OCI-LY3 (cell line): Measurements from ENCODE around the gene NHLRC1.
"Not testable (repeated sequence)": the region's sequence is repeated elsewhere in the genome, so short reads cannot be mapped to it uniquely, and the experiment has no call there.

ENCODE experiments used
- H2AFZ ChIP-seq: fragments of 200-600, 300-600 bp; shearing (Covaris generic); 2 replicates; pipeline ENCODE4 v1.6.0; 2014; ENCODE audit warnings: antibody characterized with exemption, low read depth, low read length
- H3K27ac ChIP-seq: fragments of 200-600, 300-600 bp; sonication (generic); 2 replicates; pipeline ENCODE4 v1.5.1; 2014; ENCODE audit warnings: mild to moderate bottlenecking, low read length, moderate library complexity, mixed read lengths
- H3K27me3 ChIP-seq: fragments of 200-600, 300-600 bp; sonication (generic); 2 replicates; pipeline ENCODE4 v1.6.1; 2014; ENCODE audit warnings: low read depth, low read length, mixed read lengths
- H3K36me3 ChIP-seq: fragments of 200-600, 300-600 bp; sonication (generic); replicated peaks from 2 replicates; pipeline ENCODE3; 2014; ENCODE audit warnings: low read depth, low read length, mixed read lengths
- H3K4me1 ChIP-seq: fragments of 300-600, 200-600 bp; sonication (generic); 2 replicates; pipeline ENCODE4 v1.6.1; 2014; ENCODE audit warnings: low read length, mixed read lengths
- H3K4me2 ChIP-seq: fragments of 200-600, 300-600 bp; sonication (generic); 2 replicates; pipeline ENCODE4 v1.6.1; 2014; ENCODE audit warnings: low read length, mixed read lengths
- H3K4me3 ChIP-seq: fragments of 300-600, 200-600 bp; sonication (generic); 2 replicates; pipeline ENCODE4 v1.5.1; 2014; ENCODE audit warnings: antibody characterized with exemption, mild to moderate bottlenecking, low read length, moderate library complexity
- H3K79me2 ChIP-seq: fragments of 300-600, 200-600 bp; shearing (Covaris generic); 2 replicates; pipeline ENCODE4 v1.6.1; 2014; ENCODE audit warnings: mild to moderate bottlenecking, low read length, mixed read lengths
- H3K9ac ChIP-seq: fragments of 300-600, 200-600 bp; shearing (Covaris generic); 2 replicates; pipeline ENCODE4 v1.6.0; 2014; ENCODE audit warnings: mild to moderate bottlenecking, low read length, moderate library complexity
- H3K9me3 ChIP-seq: fragments of 200-600, 300-600 bp; shearing (Covaris generic); 2 replicates; pipeline ENCODE4 v1.6.1; 2014; ENCODE audit warnings: low read length, mixed read lengths; ENCODE audit not compliant: insufficient read depth
- H4K20me1 ChIP-seq: fragments of 200-600, 300-600 bp; sonication (generic); 2 replicates; pipeline ENCODE4 v1.6.1; 2016; ENCODE audit warnings: low read length, mixed read lengths; ENCODE audit not compliant: insufficient read depth
- EZH2phosphoT487 ChIP-seq: fragments of 200-600 bp; shearing (Covaris generic); IDR thresholded peaks from 2 replicates; pipeline ENCODE4 v1.6.1; 2018; ENCODE audit warnings: antibody characterized with exemption, mixed run types, low read depth
- TF ChIP-seq, protein P1 (sequence below): fragments of 200-600, 300-600 bp; sonication (generic); IDR thresholded peaks from 2 replicates; pipeline ENCODE4 v1.5.1; 2014; ENCODE audit warnings: antibody characterized with exemption, low read length, low read depth

The NHLRC1 gene

DNA sequence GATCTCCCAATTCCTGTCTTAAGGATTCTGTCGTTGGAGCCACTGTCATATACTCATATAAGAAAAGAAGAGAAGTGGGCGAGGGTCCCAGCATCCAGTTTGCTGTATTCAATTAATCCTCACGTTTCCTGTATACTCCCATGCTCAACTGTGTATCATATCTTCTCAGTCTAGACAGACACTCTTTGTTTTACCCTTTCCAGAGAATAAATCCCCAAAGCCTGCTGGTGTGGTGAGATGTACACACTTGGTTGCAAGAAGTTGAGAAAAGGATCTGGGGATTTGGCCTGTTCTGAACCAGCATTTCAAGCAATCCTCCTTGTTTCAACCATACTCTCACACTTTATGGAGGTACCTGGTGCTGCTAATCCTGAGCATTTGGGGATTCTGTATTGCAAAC is 29.3 kb upstream of the NHLRC1 start:
- no peak overlapping the region for H3K4me3 ChIP-seq

DNA sequence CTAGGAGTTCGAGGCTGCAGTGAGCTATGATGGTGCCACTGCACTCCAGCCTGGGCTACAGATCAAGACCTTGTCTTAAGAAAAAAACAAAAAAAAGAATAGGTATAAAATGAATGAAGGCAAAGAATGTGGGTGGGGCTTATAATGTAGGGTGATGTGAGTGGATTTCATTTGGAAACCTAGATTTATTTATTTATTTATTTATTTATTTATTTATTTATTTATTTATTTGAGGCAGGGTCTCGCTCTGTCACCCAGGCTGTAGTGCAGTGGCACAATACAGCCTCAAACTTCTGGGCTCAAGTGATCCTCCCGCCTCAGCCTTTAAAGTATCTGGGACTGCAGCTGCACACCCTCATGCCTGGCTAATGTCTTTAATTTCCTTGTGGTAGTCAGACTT is 28.9 kb upstream of the NHLRC1 start:
- H3K27ac ChIP-seq, H3K4me3 ChIP-seq, H3K79me2 ChIP-seq, H3K9me3 ChIP-seq, H2AFZ ChIP-seq, H3K9ac ChIP-seq, H4K20me1 ChIP-seq, H3K4me2 ChIP-seq, H3K36me3 ChIP-seq, H3K27me3 ChIP-seq: not testable (repeated sequence)
- H3K4me1 ChIP-seq, result peaks cover 23% of the 10 kb centered on the region

More for the DNA sequence above, 29.3 kb upstream of the NHLRC1 start:
- H3K27me3 ChIP-seq, result no peaks in the 10 kb centered on the region
- H3K79me2 ChIP-seq, result peaks cover 3% of the 10 kb centered on the region; the same call in 1 of the 2 replicates
- TF ChIP-seq, protein P1, sequence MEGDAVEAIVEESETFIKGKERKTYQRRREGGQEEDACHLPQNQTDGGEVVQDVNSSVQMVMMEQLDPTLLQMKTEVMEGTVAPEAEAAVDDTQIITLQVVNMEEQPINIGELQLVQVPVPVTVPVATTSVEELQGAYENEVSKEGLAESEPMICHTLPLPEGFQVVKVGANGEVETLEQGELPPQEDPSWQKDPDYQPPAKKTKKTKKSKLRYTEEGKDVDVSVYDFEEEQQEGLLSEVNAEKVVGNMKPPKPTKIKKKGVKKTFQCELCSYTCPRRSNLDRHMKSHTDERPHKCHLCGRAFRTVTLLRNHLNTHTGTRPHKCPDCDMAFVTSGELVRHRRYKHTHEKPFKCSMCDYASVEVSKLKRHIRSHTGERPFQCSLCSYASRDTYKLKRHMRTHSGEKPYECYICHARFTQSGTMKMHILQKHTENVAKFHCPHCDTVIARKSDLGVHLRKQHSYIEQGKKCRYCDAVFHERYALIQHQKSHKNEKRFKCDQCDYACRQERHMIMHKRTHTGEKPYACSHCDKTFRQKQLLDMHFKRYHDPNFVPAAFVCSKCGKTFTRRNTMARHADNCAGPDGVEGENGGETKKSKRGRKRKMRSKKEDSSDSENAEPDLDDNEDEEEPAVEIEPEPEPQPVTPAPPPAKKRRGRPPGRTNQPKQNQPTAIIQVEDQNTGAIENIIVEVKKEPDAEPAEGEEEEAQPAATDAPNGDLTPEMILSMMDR, result no peak
- no peak for TF ChIP-seq EZH2phosphoT487
- no peak overlapping the region for H2AFZ ChIP-seq
- no peak overlapping the region for H3K27ac ChIP-seq
- H3K9ac ChIP-seq, result no peak overlapping the region
- H4K20me1 ChIP-seq, result no peaks in the 10 kb centered on the region
- no peaks in the 10 kb centered on the region for H3K9me3 ChIP-seq
- H3K4me2 ChIP-seq, result no peak overlapping the region
- peaks cover 27% of the 10 kb centered on the region for H3K4me1 ChIP-seq
- H3K36me3 ChIP-seq, result no peaks in the 10 kb centered on the region

DNA sequence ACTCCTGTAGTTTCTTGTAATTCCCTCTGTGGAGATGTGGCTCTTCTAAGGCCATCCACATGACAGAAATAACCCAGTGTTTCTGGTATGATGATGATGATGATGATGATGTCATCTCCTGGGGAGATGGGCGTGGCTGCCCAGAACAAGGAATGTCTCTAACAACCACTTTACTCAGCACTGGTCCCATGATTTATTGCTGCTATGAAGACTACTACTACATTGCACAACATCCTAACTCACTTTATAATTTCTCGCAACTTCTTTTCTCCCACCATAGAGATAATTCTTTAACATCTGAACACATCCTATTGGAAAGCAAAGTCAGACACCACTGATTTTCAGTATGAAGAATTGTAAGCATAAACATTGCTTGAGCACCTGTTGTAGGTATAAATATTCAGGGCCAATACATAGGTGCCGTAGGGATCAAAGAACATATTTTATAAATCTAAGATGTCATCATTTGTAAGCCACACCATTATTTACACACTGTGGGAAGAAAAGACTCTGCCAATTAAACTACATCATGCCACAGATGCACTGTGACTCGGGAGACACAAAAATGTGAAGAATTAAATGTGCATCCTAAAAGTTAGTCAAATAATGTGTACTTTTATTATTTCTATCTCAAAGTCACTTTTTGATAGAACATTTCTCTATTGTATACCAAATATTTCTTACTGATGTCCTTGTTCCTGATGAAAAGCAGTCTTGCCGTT is 26.0 kb upstream of the NHLRC1 start:
- Histone ChIP-seq H3K4me2 (no peak overlapping the region), H3K27ac (no peak overlapping the region), H3K4me1 (peaks cover 11% of the 10 kb centered on the region), H3K36me3 (no peaks in the 10 kb centered on the region), H2AFZ (no peak overlapping the region), H3K27me3 (no peaks in the 10 kb centered on the region), H3K4me3 (no peak overlapping the region), H3K9ac (no peak overlapping the region), H3K79me2 (no peaks in the 10 kb centered on the region), H3K9me3 (no peaks in the 10 kb centered on the region), H4K20me1 (no peaks in the 10 kb centered on the region)
- TF ChIP-seq, protein P1, result no peak
- no peak for TF ChIP-seq EZH2phosphoT487

DNA sequence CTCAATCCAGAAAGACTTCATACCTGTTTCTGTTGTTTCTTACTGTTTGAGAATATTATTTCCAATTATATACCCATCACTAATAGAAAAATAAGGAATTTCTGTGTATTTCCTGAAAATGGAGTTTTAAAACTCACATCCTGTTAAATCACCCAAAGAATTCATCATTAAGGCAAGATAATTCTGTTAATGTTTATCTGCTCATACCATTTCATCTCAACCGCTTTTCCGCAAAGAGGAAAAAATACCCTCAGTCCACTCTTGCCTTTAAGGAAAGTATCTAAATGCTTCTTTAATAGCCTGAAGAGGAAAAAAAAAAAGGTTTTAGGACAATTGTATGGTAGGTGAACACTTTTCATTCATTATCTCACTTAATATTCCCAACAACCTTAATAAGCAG is 25.1 kb upstream of the NHLRC1 start:
- TF ChIP-seq EZH2phosphoT487, result no peak
- TF ChIP-seq, protein P1, result no peak
- H3K9me3 ChIP-seq, result no peaks in the 10 kb centered on the region
- H2AFZ ChIP-seq, result no peak overlapping the region
- H3K4me3 ChIP-seq, result no peak overlapping the region
- no peaks in the 10 kb centered on the region for H3K27me3 ChIP-seq
- H3K4me2 ChIP-seq, result no peak overlapping the region
- no peaks in the 10 kb centered on the region for H3K36me3 ChIP-seq
- H3K4me1 ChIP-seq, result peaks cover 3% of the 10 kb centered on the region
- no peak overlapping the region for H3K9ac ChIP-seq
- no peak overlapping the region for H3K27ac ChIP-seq
- no peaks in the 10 kb centered on the region for H3K79me2 ChIP-seq
- H4K20me1 ChIP-seq, result no peaks in the 10 kb centered on the region

DNA sequence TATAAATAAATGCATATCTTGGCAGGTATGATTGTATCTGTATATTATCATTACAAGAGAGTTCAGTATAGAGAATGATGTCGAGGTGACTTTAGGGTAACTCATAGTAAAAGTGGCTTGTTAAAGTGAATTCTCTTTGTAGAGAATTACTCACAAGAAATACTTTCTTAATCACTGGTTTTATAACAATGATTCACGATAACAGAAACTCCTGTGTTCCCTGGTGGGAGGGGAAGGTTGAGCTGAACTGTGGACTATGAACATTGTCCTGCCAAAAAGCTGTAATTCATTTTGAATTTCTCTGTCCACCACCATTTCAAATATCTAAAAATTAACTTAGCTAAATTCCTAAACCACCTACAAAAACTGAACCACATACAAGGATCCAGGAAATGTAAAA is 24.7 kb upstream of the NHLRC1 start:
- no peak overlapping the region for H3K4me3 ChIP-seq
- H3K27me3 ChIP-seq, result no peaks in the 10 kb centered on the region
- H3K36me3 ChIP-seq, result no peaks in the 10 kb centered on the region
- H3K27ac ChIP-seq, result no peak overlapping the region
- no peak overlapping the region for H2AFZ ChIP-seq
- H3K9ac ChIP-seq, result no peak overlapping the region
- H3K4me1 ChIP-seq, result no peaks in the 10 kb centered on the region
- no peaks in the 10 kb centered on the region for H3K79me2 ChIP-seq
- no peak overlapping the region for H3K4me2 ChIP-seq
- no peaks in the 10 kb centered on the region for H4K20me1 ChIP-seq
- H3K9me3 ChIP-seq, result no peaks in the 10 kb centered on the region
- TF ChIP-seq, protein P1, result no peak
- no peak for TF ChIP-seq EZH2phosphoT487
